Endothelial cell of umbilical vein (primary cell): ENCODE results near the gene MAGI1. TPM values are rescaled to one million over a fixed set of nuclear protein-coding genes. Genes with fewer than 3 reads are reported as not detected.

Experiments
- BruUV-seq: library from RNA; stranded (reverse); fragments of 400-500 nt; replicated peaks from 2 replicates; lab custom pipeline; 2021; lab: Mats Ljungman, UMichigan
- CTCF ChIA-PET: fragments of 300-600, 350-600 bp; sonication (Branson Sonifier 250); formaldehyde crosslinking; loops from one replicate; lab custom pipeline; 2021; ENCODE audit warnings: antibody characterized with exemption, inconsistent platforms; lab: Charles Lee
- POLR2A ChIA-PET: fragments of 300-600, 350-600 bp; sonication (Branson Sonifier 250); formaldehyde crosslinking; loops from one replicate; lab custom pipeline; 2021; ENCODE audit warnings: antibody characterized with exemption, inconsistent platforms; lab: Charles Lee
- DNase-seq: peaks from one replicate; pipeline ENCODE4 v3.0.0-alpha.2; 2011; ENCODE audit warnings: low read depth, low spot score
- FAIRE-seq: peaks from 2 replicates; lab custom pipeline; 2011; peaks lifted over from hg19 to GRCh38; lab: Jason Lieb, UNC
- H2AFZ ChIP-seq: 2 replicates; pipeline ENCODE4 v1.6.0; 2012; ENCODE audit warnings: low read depth, low read length, control low read depth, inconsistent platforms
- H3K27ac ChIP-seq: 2 replicates; pipeline ENCODE4 v1.5.1; 2011; ENCODE audit warnings: low read depth, mild to moderate bottlenecking, control low read depth, low read length, moderate library complexity; ENCODE audit not compliant: insufficient read depth
- H3K27me3 ChIP-seq, 2 experiments: 2 replicates each; pipeline versions ENCODE4 v1.6.0 to v1.6.1; 2011; ENCODE audit warnings: low read length in 2 of 2, mixed read lengths in 1 of 2; ENCODE audit not compliant: control insufficient read depth in 2 of 2, insufficient read depth in 2 of 2
- H3K36me3 ChIP-seq, 2 experiments: 2 replicates in 1 of 2; 3 replicates in 1 of 2; pipeline ENCODE4 v1.5.1; 2011; ENCODE audit warnings: low read length in 2 of 2, mild to moderate bottlenecking in 1 of 2, moderate library complexity in 1 of 2; ENCODE audit not compliant: control insufficient read depth in 2 of 2, insufficient read depth in 2 of 2; ENCODE audit errors: extremely low read depth in 1 of 2
- H3K4me1 ChIP-seq: 3 replicates; pipeline ENCODE4 v1.5.1; 2011; ENCODE audit warnings: mild to moderate bottlenecking, low read length; ENCODE audit not compliant: control insufficient read depth, insufficient read depth; ENCODE audit errors: extremely low read depth
- H3K4me2 ChIP-seq: 2 replicates; pipeline ENCODE4 v1.6.1; 2011; ENCODE audit warnings: low read length, control low read depth, mixed read lengths; ENCODE audit not compliant: insufficient read depth
- H3K4me3 ChIP-seq, 3 experiments: fragments of 200-600 bp in 1 of 3; sonication (generic), shearing (Covaris generic) in 1 of 3; replicated peaks in 1 of 3; 2 replicates each; pipeline ENCODE4 v1.5.1; 2011 to 2016; ENCODE audit warnings: control low read depth in 3 of 3, low read length in 3 of 3, mild to moderate bottlenecking in 2 of 3, inconsistent platforms in 1 of 3, low read depth in 1 of 3, moderate library complexity in 1 of 3; ENCODE audit not compliant: insufficient read depth in 1 of 3
- H3K79me2 ChIP-seq: 2 replicates; pipeline ENCODE4 v1.6.0; 2012; ENCODE audit warnings: low read length, inconsistent platforms; ENCODE audit not compliant: control insufficient read depth, insufficient read depth
- H3K9ac ChIP-seq: replicated peaks from 2 replicates; pipeline ENCODE3; 2011; ENCODE audit warnings: low read length, control low read depth; ENCODE audit not compliant: insufficient read depth; ENCODE audit errors: extremely low read depth
- H3K9me1 ChIP-seq: replicated peaks from 3 replicates; pipeline ENCODE4 v1.6.0; 2011; ENCODE audit warnings: mild to moderate bottlenecking, low read length; ENCODE audit not compliant: control insufficient read depth, insufficient read depth; ENCODE audit errors: extremely low read depth
- H3K9me3 ChIP-seq: replicated peaks from 2 replicates; pipeline ENCODE4 v1.5.1; 2012; ENCODE audit warnings: low read length, inconsistent platforms; ENCODE audit not compliant: control insufficient read depth, insufficient read depth
- H4K20me1 ChIP-seq: replicated peaks from 2 replicates; pipeline ENCODE3; 2011; ENCODE audit warnings: mild to moderate bottlenecking, low read length; ENCODE audit not compliant: control insufficient read depth, insufficient read depth; ENCODE audit errors: extremely low read depth
- EZH2 ChIP-seq: IDR thresholded peaks from 2 replicates; pipeline ENCODE4 v1.6.1; 2012; ENCODE audit warnings: borderline replicate concordance, low read depth, mild to moderate bottlenecking, moderate library complexity, low read length, inconsistent platforms; ENCODE audit not compliant: severe bottlenecking
- FOS ChIP-seq: IDR thresholded peaks from 2 replicates; pipeline ENCODE4 v1.6.1; 2011; ENCODE audit warnings: mild to moderate bottlenecking, low read length, moderate library complexity, borderline replicate concordance; ENCODE audit not compliant: insufficient read depth
- GATA2 ChIP-seq: IDR thresholded peaks from 2 replicates; pipeline ENCODE4 v1.7.0; 2011; ENCODE audit warnings: low read depth, mild to moderate bottlenecking, moderate library complexity, mixed read lengths, low read length; ENCODE audit not compliant: insufficient read length, insufficient read depth
- MAX ChIP-seq: IDR thresholded peaks from 2 replicates; pipeline ENCODE4 v1.6.1; 2011; ENCODE audit not compliant: insufficient read depth, insufficient read length
- MYC ChIP-seq: IDR thresholded peaks from one replicate; pipeline ENCODE4 v1.6.1; 2011; ENCODE audit warnings: mild to moderate bottlenecking, low read depth, low read length
- POLR2AphosphoS5 ChIP-seq: IDR thresholded peaks from 2 replicates; pipeline ENCODE4 v1.6.1; 2012; ENCODE audit warnings: low read depth, mild to moderate bottlenecking, control low read depth, low read length, moderate library complexity; ENCODE audit not compliant: insufficient read depth
- dilution Hi-C: fragments of 300-500 bp; cut with MboI; formaldehyde crosslinking; loops from one replicate; pipeline ENCODE4 v1.15.0; 2019; ENCODE audit warnings: low sequenced_read_pairs; ENCODE audit not compliant: extremely low pct_ligation_motif_present
- intact Hi-C: fragments of 100-400 bp; cut with micrococcal nuclease; formaldehyde crosslinking; loops from one replicate; pipeline ENCODE4 v1.10.0; 2022
- polyA plus RNA-seq, 4 experiments: library from polyadenylated mRNA; depleted of rRNA in 3 of 4; stranded (reverse) in 3 of 4; unstranded in 1 of 4; fragments of >200 nt; gene quantifications; 2 replicates each; pipeline versions ENCODE4 v1.2.1 to v1.2.3, GENCODE V29; 2011 to 2012; ENCODE audit warnings: missing spikeins in 1 of 4
- total RNA-seq: library from RNA; stranded (reverse); gene quantifications from 2 replicates; pipeline ENCODE4 v1.2.3, GENCODE V29; 2021
- TF ChIP-seq, protein P1 (sequence below), 2 donors: IDR thresholded peaks; 1 replicate in 1 of 2; 2 replicates in 1 of 2; pipeline ENCODE4 v1.5.1; 2011; ENCODE audit warnings: low read length in 2 of 2, mild to moderate bottlenecking in 2 of 2, moderate library complexity in 2 of 2, control low read depth in 1 of 2, inconsistent platforms in 1 of 2, low read depth in 1 of 2; ENCODE audit not compliant: insufficient read depth in 1 of 2; ENCODE audit errors: extremely low read depth in 1 of 2

The MAGI1 gene
- total and polyA plus RNA-seq, 2 donors (not counting 3 experiments of a cell fraction or from before 2014, with no cell fraction given), result 10.1 to 47.9 TPM

DNA sequence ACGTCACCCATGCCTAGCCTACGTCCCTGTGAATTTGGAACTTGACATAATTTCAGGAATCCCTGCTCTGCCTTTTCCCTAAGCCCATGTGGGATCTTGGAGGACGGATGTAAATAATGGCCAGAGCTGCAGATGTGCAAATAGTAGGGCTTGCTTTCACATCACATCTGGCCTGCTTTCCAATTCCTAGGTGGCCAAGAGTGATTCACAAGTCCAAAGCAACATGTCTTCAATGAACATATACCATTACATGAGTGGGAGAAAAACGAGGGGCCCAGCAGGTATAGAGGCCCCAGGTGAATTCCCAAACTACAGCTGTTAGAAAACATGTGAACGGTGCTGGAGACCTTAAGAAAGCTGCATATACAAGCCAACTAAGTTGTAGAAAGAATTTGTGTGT, 214.6 kb downstream of the MAGI1 start:
- POLR2A ChIA-PET, result no interaction called here
- TF ChIP-seq POLR2AphosphoS5 (no peak), MYC (no peak), EZH2 (no peak), FOS (no peak), GATA2 (no peak), MAX (no peak)
- TF ChIP-seq, protein P1, sequence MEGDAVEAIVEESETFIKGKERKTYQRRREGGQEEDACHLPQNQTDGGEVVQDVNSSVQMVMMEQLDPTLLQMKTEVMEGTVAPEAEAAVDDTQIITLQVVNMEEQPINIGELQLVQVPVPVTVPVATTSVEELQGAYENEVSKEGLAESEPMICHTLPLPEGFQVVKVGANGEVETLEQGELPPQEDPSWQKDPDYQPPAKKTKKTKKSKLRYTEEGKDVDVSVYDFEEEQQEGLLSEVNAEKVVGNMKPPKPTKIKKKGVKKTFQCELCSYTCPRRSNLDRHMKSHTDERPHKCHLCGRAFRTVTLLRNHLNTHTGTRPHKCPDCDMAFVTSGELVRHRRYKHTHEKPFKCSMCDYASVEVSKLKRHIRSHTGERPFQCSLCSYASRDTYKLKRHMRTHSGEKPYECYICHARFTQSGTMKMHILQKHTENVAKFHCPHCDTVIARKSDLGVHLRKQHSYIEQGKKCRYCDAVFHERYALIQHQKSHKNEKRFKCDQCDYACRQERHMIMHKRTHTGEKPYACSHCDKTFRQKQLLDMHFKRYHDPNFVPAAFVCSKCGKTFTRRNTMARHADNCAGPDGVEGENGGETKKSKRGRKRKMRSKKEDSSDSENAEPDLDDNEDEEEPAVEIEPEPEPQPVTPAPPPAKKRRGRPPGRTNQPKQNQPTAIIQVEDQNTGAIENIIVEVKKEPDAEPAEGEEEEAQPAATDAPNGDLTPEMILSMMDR (IDR thresholded peaks at IDR 0.05; ENCODE audit: extremely low read depth in 1 of 2, insufficient read depth in 1 of 2, low read depth in 1 of 2, low read length in 2 of 2), result no peak
- FAIRE-seq, result no peak
- Histone ChIP-seq H3K27me3 (no peaks in the 10 kb centered on the region), H3K4me2 (no peak overlapping the region), H3K9me3 (no peaks in the 10 kb centered on the region), H4K20me1 (no peaks in the 10 kb centered on the region), H2AFZ (no peak overlapping the region), H3K4me1 (no peaks in the 10 kb centered on the region), H3K36me3 (no peaks in the 10 kb centered on the region), H3K79me2 (no peaks in the 10 kb centered on the region), H3K9ac (no peak overlapping the region), H3K9me1 (no peaks in the 10 kb centered on the region), H3K4me3 (no peak overlapping the region), H3K27ac (no peak overlapping the region)
- dilution Hi-C loops (no loop called here), intact Hi-C loops (no loop called here)
- CTCF ChIA-PET, result interaction anchor here (0.5 to 1.1 kb wide), 2 partner anchors 12 to 1828 kb away, joined by 3 read pairs; no protein-coding TSS in a partner anchor
- no TSS peak for BruUV-seq
- DNase-seq, result no peak
